AG04449 (cell line): Measurements from ENCODE around the gene CFTR.

Experiments used
- CTCF ChIA-PET: fragments of 350-600 bp; formaldehyde crosslinking; extraction: SDS; loops from one replicate; lab custom pipeline; 2021; ENCODE audit warnings: antibody characterized with exemption; lab: Yijun Ruan, JAX
- POLR2A ChIA-PET: fragments of 400-600, 350-600 bp; formaldehyde crosslinking; extraction: SDS; loops from one replicate; lab custom pipeline; 2020; ENCODE audit warnings: antibody characterized with exemption, inconsistent platforms; lab: Yijun Ruan, JAX
- DNase-seq: peaks from one replicate; pipeline ENCODE4 v3.0.0-alpha.2; 2010; ENCODE audit warnings: low read depth, low spot score
- H3K4me3 ChIP-seq: 2 replicates; pipeline ENCODE4 v1.5.1; 2011; ENCODE audit warnings: low read depth, mild to moderate bottlenecking, control low read depth, low read length
- TF ChIP-seq, protein P1 (sequence below): IDR thresholded peaks from one replicate; pipeline ENCODE4 v1.5.1; 2011; ENCODE audit warnings: mild to moderate bottlenecking, moderate library complexity, low read length, control low read depth, inconsistent platforms; ENCODE audit not compliant: insufficient read depth; ENCODE audit errors: missing control alignments

CFTR gene

DNA sequence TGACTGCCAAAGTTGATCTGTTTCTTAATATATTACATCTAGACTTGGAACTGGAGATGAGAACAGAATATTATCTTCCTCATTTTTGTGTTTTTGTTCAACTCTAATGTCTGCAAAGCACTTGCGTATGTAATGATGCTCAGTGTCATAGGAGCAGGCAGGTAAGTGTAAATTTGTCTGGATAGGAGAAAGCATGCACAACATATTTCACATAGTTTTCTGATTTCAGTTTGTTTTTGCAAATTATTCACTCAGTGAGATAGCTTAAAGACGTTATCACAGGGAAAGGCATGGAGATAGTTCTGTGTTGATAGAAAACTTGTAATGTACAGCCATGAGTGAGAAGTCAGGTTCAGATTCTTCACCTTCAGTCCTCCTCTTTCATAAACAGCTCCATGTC lies 84.8 kb downstream of the CFTR start:
- TF ChIP-seq, protein P1, sequence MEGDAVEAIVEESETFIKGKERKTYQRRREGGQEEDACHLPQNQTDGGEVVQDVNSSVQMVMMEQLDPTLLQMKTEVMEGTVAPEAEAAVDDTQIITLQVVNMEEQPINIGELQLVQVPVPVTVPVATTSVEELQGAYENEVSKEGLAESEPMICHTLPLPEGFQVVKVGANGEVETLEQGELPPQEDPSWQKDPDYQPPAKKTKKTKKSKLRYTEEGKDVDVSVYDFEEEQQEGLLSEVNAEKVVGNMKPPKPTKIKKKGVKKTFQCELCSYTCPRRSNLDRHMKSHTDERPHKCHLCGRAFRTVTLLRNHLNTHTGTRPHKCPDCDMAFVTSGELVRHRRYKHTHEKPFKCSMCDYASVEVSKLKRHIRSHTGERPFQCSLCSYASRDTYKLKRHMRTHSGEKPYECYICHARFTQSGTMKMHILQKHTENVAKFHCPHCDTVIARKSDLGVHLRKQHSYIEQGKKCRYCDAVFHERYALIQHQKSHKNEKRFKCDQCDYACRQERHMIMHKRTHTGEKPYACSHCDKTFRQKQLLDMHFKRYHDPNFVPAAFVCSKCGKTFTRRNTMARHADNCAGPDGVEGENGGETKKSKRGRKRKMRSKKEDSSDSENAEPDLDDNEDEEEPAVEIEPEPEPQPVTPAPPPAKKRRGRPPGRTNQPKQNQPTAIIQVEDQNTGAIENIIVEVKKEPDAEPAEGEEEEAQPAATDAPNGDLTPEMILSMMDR, result no peak
- DNase-seq, result no peak
- no peak overlapping the region for H3K4me3 ChIP-seq
- ChIA-PET POLR2A (no interaction called here), CTCF (no interaction called here)

DNA sequence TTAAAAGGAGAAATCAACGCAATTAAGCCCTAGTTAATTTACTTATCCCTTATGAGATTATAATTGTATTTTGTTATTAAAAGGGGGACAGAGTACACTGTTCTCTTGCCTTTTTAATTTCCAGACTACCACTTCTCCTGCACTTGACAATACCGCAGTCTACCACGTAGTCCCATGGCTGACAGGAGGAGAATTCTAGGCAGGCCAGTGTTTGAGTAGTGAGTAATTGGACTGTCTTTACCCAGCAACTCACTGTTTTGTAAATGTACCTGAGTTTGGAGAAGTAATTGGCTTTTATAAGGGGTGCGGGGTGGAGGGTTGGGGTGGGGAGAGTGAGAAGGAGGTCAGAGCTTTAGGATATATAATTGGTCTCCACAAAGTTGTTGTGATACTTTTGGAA lies 85.4 kb downstream of the CFTR start:
- CTCF ChIA-PET, result no interaction called here
- POLR2A ChIA-PET, result no interaction called here
- TF ChIP-seq, protein P1, result no peak
- no peak for DNase-seq
- no peak overlapping the region for H3K4me3 ChIP-seq

DNA sequence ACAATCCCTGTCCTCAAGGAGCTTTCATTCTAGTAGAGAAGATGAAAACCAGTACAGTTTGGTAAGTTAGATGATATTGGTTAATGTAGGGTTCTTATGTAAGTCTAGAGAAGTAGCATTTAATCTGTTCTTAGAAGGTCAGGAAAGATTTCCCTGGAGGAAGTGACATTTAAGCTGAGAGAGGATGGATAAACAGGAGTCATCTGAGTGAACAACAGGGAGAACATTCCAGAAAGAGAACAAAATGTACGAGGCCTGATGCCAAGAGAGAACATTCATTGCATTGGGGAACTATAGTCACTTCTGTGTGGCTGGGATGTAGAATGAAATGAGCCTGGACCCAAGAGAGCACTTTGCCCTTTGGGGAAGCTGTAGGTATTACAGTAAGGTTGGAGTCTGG lies 88.0 kb downstream of the CFTR start:
- CTCF ChIA-PET, result no interaction called here
- DNase-seq, result no peak

DNA sequence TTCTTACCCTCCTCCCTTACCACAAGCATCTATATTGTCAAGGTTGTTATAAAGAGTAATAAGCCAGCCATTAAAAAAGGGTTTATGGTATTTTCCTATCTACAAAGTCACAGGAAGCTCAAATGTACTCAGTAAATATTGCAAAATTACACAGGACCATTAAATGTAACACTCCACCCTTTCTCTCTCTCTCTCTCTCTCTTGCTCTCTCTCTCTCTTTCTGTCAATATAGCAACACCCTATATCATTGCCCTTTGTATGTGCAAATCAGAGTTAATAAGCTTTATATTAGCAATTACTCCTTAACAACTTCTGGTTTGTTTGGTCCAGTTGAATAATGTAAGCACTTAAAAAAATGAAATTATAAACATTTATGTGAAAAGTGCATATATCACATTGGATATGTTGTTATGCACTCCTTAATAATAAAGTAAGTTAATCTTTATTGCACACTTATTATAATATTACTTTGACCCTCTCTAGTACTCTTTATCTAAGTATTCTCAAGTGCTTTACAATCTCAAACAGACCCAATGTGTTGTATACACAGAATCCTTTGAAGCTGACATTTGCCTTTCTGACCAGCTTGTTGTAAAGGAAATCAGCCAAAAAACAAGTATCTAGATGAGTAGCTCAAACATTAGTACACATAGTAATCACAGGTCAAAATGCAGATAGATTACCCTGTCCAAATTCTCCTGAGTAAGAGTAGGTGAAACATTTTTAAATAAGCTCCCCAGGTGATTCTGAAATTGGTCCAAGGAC lies 93.2 kb downstream of the CFTR start:
- CTCF ChIA-PET, result no interaction called here
- TF ChIP-seq, protein P1, result no peak
- H3K4me3 ChIP-seq, result no peak overlapping the region
- DNase-seq, result no peak
- POLR2A ChIA-PET, result no interaction called here

More for the DNA sequence above, 88.0 kb downstream of the CFTR start:
- TF ChIP-seq, protein P1, result no peak
- POLR2A ChIA-PET, result no interaction called here
- no peak overlapping the region for H3K4me3 ChIP-seq

DNA sequence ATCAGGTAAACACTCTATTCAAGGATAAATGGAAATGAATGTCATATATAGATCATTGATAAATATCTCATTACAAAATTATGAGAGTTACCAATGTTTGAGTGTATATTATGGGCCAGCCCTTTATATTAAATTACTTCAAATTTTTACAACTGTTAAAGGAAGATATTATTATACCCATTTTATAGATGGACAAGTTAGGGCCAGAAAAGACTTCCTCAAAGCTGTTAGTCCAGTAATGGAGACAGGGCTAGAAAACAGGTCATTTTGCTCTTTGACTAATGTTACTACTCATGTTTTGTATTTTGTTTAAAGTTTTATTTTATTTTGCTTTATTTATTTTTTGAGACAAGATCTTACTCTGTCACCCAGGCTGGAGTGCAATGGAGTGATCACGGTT lies 101.6 kb downstream of the CFTR start:
- no peak for DNase-seq
- TF ChIP-seq, protein P1, result no peak
- ChIA-PET CTCF (no interaction called here), POLR2A (no interaction called here)
- no peak overlapping the region for H3K4me3 ChIP-seq

DNA sequence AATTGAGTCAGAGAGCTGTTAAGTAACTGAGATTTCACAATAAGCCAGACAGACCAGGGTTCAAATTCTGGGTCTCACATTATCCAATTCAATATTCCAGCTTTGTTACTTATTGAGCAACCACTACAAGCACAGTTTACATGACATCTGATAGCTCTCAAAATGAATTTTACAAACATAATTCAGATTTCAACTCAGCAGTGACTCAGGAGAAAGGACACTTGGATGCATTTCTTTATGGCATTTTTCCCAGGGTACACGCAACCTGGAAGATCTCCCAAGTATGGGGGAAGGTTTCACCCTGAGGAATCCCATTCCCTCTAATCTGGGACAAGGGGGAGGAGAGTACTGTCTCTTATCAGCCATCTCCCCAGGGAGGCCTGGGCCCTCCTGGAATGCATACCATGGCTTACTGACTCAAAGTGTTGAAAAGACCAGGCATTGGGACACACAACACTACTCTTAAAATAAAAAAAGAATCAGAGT lies 102.4 kb downstream of the CFTR start:
- ChIA-PET CTCF (no interaction called here), POLR2A (no interaction called here)
- H3K4me3 ChIP-seq, result no peak overlapping the region
- TF ChIP-seq, protein P1, result no peak
- DNase-seq, result peak; percentile 58
